ENCODE data around the gene C19orf81. TPM values are rescaled to one million over a fixed set of nuclear protein-coding genes. Genes with fewer than 3 reads are reported as not detected.
"Not testable (repeated sequence)": the region's sequence is repeated elsewhere in the genome, so short reads cannot be mapped to it uniquely, and the experiment has no call there.

Gene C19orf81
- total and polyA plus RNA-seq, 7 donors, result not detected

- intact Hi-C loops (cut with DNase I); H3K4me3 ChIP-seq; H3K27me3 ChIP-seq; H3K36me3 ChIP-seq; DNase-seq; H3K27ac ChIP-seq; H3K4me1 ChIP-seq; H3K9me3 ChIP-seq: not testable (repeated sequence)
- WGBS, 2 donors, result 73 to 81% methylated on average over 5 of the region's 5 CpGs
Observed at GRCh38 chr19:50619184-50619583, 30.1 kb upstream of the C19orf81 start.

- H3K27ac ChIP-seq; H3K36me3 ChIP-seq; H3K9me3 ChIP-seq; H3K4me1 ChIP-seq; H3K4me3 ChIP-seq; H3K27me3 ChIP-seq; DNase-seq; intact Hi-C loops (cut with DNase I): not testable (repeated sequence)
- WGBS, 2 donors, result 90 to 93% methylated on average over 5 of the region's 5 CpGs
Observed at GRCh38 chr19:50620394-50620906, 28.8 kb upstream of the C19orf81 start.

GRCh38 chr19:50624949-50625600 lies 24.2 kb upstream of the C19orf81 start:
- Histone ChIP-seq H3K27me3 (peaks cover 0 to 24% (median 4%) of the 10 kb centered on the region in 3 donors), H3K4me1 (no peaks in the 10 kb centered on the region), H3K4me3 (no peak overlapping the region), H3K36me3 (no peaks in the 10 kb centered on the region), H3K9me3 (no peaks in the 10 kb centered on the region), H3K27ac (no peak overlapping the region)
- TF ChIP-seq POLR2A (IDR thresholded peaks at IDR 0.05) (no peak), EP300 (IDR thresholded peaks at IDR 0.05) (no peak), CTCF (IDR thresholded peaks at IDR 0.05) (no peak), POLR2AphosphoS5 (IDR thresholded peaks at IDR 0.05) (no peak)
- 92 to 93% methylated on average over 44 of the region's 44 CpGs for WGBS, 2 donors
- no peak for DNase-seq
- intact Hi-C loops (cut with DNase I), result no loop called here

GRCh38 chr19:50626011-50626410 lies 23.2 kb upstream of the C19orf81 start:
- no peak for TF ChIP-seq EP300 (IDR thresholded peaks at IDR 0.05)
- WGBS, 2 donors, result 77% methylated on average over 4 of the region's 4 CpGs
- no peaks in the 10 kb centered on the region for H3K36me3 ChIP-seq
- peaks cover 0 to 32% (median 7%) of the 10 kb centered on the region in 3 donors for H3K27me3 ChIP-seq
- no peaks in the 10 kb centered on the region for H3K4me1 ChIP-seq
- H3K27ac ChIP-seq, result no peak overlapping the region
- intact Hi-C loops (cut with DNase I), result no loop called here
- no peak overlapping the region for H3K4me3 ChIP-seq
- no peak for DNase-seq
- no peaks in the 10 kb centered on the region for H3K9me3 ChIP-seq

GRCh38 chr19:50626795-50627194 lies 22.4 kb upstream of the C19orf81 start:
- no peak for DNase-seq
- intact Hi-C loops (cut with DNase I), result no loop called here
- H3K4me3 ChIP-seq, result no peak overlapping the region
- TF ChIP-seq EP300 (IDR thresholded peaks at IDR 0.05), result no peak
- TF ChIP-seq POLR2A (IDR thresholded peaks at IDR 0.05), result no peak
- TF ChIP-seq CTCF (IDR thresholded peaks at IDR 0.05), result no peak
- no peak for TF ChIP-seq POLR2AphosphoS5 (IDR thresholded peaks at IDR 0.05)
- 69 to 74% methylated on average over 4 of the region's 4 CpGs for WGBS, 2 donors
- no peaks in the 10 kb centered on the region for H3K4me1 ChIP-seq
- H3K36me3 ChIP-seq, result no peaks in the 10 kb centered on the region
- H3K27me3 ChIP-seq, result peaks cover 0 to 32% (median 7%) of the 10 kb centered on the region in 3 donors
- H3K27ac ChIP-seq, result no peak overlapping the region
- H3K9me3 ChIP-seq, result no peaks in the 10 kb centered on the region

- no peak for DNase-seq
- Histone ChIP-seq H3K4me3 (no peak overlapping the region), H3K27me3 (peaks cover 0 to 32% (median 14%) of the 10 kb centered on the region in 3 donors), H3K4me1 (no peaks in the 10 kb centered on the region), H3K9me3 (peaks cover 0 to 4% (median under 1%) of the 10 kb centered on the region in 4 donors), H3K36me3 (no peaks in the 10 kb centered on the region), H3K27ac (no peak overlapping the region)
- 87 to 88% methylated on average over 5 of the region's 5 CpGs for WGBS, 2 donors
- no peak for TF ChIP-seq CTCF (IDR thresholded peaks at IDR 0.05)
- no peak for TF ChIP-seq POLR2A (IDR thresholded peaks at IDR 0.05)
- intact Hi-C loops (cut with DNase I), result no loop called here
Observed at GRCh38 chr19:50628146-50628545, 21.1 kb upstream of the C19orf81 start.

All from sigmoid colon (tissue), 7 donors.